Keratinocyte (primary cell): ENCODE measurements around the gene BLTP1.

Experiments
- CTCF ChIP-seq, 3 experiments: IDR thresholded peaks in 1 of 3; conservative IDR thresholded peaks in 1 of 3; optimal IDR thresholded peaks in 1 of 3; 2 replicates in 2 of 3; 3 replicates in 1 of 3; pipeline versions ENCODE3 to v1.5.1; 2011; ENCODE audit warnings: low read length in 3 of 3, mild to moderate bottlenecking in 3 of 3, moderate library complexity in 2 of 3, control low read depth in 1 of 3, inconsistent platforms in 1 of 3; ENCODE audit not compliant: insufficient read depth in 2 of 3; ENCODE audit errors: extremely low read depth in 1 of 3
- EZH2 ChIP-seq: IDR thresholded peaks from one replicate; pipeline ENCODE4 v1.6.1; 2012; ENCODE audit warnings: inconsistent platforms, mild to moderate bottlenecking, low read length, moderate library complexity

- no peak for TF ChIP-seq CTCF (optimal IDR thresholded peaks at IDR 0.05 in 1 of 3, IDR thresholded peaks at IDR 0.05 in 1 of 3, conservative IDR thresholded peaks at IDR 0.05 in 1 of 3; ENCODE audit: extremely low read depth in 1 of 3, insufficient read depth in 2 of 3, low read length in 3 of 3)
- TF ChIP-seq EZH2 = no peak
These were observed 1.2 kb upstream of the BLTP1 start for GRCh38 chr4:122150931-122151330.
